ENCODE data around the gene KDM8.

The KDM8 gene

DNA sequence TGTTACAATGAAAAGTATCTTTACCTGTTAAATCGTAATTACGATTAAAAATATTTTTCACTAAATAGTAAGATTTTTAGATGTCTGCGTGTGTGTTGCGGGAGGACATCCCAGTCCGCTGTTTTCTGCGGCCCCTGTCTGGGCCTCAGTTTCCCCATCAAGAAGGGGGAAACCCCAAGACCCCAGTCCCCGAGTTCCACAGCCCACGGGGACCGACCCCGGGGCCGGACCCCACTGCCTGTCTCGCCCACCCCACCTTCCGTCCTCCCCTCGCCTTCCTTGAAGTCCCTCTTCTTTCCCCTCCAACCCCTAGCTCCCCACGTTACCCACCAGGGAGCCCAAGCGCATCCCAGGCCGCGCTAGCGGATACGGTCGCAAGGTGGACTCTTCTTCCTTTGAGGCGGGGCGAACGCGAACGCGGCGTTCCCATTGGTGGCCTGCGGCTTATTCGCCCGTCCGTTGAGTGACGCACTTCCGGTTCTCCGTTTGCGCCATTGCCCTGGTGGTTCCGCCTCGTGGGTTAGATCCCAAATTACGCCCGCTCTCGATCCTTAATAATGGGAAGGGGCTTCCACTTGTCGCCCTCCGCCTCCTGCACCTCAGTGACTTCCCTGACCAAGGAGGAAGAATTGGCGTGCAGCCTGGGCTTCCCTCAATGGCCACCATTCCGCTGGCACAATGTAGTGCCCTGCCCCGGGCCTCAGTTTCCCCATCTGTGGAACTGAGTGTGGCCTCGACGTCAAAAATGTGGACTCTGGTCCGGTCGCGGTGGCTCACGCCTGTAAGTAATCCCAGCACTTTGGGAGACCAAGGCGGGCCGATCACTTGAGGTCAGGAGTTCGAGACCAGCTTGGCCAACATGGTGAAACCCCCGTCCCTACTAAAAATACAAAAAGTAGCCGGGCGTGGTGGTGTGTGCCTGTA, 65.3 kb downstream of the KDM8 start, which contains the start of gene NSMCE1:
Gene NSMCE1 (minus strand): TSS at position 397 of the 924 bp plus-strand sequence. CDS start 11,202 bp downstream, outside the sequence.
- H3K4me3 ChIP-seq (ENCODE audit: low read depth, low read length) = peak within 1 kb of the TSS; percentile 67
- peak; percentile 90 for DNase-seq (ENCODE audit: low read depth)
- TF ChIP-seq, protein P1, sequence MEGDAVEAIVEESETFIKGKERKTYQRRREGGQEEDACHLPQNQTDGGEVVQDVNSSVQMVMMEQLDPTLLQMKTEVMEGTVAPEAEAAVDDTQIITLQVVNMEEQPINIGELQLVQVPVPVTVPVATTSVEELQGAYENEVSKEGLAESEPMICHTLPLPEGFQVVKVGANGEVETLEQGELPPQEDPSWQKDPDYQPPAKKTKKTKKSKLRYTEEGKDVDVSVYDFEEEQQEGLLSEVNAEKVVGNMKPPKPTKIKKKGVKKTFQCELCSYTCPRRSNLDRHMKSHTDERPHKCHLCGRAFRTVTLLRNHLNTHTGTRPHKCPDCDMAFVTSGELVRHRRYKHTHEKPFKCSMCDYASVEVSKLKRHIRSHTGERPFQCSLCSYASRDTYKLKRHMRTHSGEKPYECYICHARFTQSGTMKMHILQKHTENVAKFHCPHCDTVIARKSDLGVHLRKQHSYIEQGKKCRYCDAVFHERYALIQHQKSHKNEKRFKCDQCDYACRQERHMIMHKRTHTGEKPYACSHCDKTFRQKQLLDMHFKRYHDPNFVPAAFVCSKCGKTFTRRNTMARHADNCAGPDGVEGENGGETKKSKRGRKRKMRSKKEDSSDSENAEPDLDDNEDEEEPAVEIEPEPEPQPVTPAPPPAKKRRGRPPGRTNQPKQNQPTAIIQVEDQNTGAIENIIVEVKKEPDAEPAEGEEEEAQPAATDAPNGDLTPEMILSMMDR (IDR thresholded peaks at IDR 0.05; ENCODE audit: low read depth, low read length, missing control alignments) = no peak

GRCh38 chr16:27269300-27270150, 66.2 kb downstream of the KDM8 start:
- DNase-seq (ENCODE audit: low read depth) = no peak
- TF ChIP-seq, protein P1 (IDR thresholded peaks at IDR 0.05; ENCODE audit: low read depth, low read length, missing control alignments) = no peak
- H3K4me3 ChIP-seq (ENCODE audit: low read depth, low read length) = peak overlapping the region; percentile 67

- TF ChIP-seq, protein P1 (IDR thresholded peaks at IDR 0.05; ENCODE audit: low read depth, low read length, missing control alignments) = no peak
- no peak for DNase-seq (ENCODE audit: low read depth)
- H3K4me3 ChIP-seq (ENCODE audit: low read depth, low read length) = no peak overlapping the region
These were observed 67.0 kb downstream of the KDM8 start for GRCh38 chr16:27270349-27270748.

Data from GM12864 (cell line).